ENCODE data around the gene SENP6.

The SENP6 gene

DNA sequence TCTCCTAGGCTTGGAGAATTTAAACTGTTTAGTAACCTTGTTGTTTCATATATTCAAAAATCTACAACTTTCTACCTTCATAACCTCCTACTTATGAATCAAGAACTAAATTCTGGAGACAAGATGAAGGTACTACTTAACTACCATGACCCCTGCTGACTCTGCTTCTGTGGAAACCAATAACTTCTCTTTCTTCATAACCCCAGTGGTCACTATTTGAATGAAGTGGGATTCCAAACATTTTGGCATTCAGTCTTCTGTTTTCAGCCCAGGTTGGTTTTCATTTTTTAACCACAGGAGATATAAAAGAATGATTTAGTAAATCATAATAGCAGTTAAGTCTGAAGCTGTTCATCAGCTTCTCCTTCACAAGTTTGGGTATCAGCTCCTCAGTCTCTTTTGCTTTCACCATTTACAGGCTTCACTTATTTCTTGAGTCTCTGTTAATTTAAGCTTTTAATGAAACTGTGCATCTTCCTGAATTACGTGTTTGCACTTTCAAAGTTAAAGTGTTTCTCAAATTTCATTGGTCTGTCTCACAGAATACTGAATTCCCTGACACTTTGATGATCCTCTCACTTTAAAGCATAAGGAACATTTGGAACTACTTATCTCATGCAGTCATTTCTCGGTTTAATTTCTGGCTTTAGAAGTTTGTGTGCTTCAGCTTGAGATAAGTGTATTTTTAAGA, 9.5 kb downstream of the SENP6 start:
- no peak overlapping the region for H3K27ac ChIP-seq (ENCODE audit: low read depth, low read length)
- no peak overlapping the region for H3K4me3 ChIP-seq (ENCODE audit: low read length)
- no peaks in the 10 kb centered on the region for H3K36me3 ChIP-seq (ENCODE audit: control insufficient read depth, insufficient read depth, low read length)
- H3K4me1 ChIP-seq (ENCODE audit: control insufficient read depth, insufficient read depth, low read length): peaks cover 18% of the 10 kb centered on the region
- H3K27me3 ChIP-seq (ENCODE audit: control insufficient read depth, insufficient read depth, low read length): no peaks in the 10 kb centered on the region
- H3K9ac ChIP-seq (ENCODE audit: low read length): no peak overlapping the region

DNA sequence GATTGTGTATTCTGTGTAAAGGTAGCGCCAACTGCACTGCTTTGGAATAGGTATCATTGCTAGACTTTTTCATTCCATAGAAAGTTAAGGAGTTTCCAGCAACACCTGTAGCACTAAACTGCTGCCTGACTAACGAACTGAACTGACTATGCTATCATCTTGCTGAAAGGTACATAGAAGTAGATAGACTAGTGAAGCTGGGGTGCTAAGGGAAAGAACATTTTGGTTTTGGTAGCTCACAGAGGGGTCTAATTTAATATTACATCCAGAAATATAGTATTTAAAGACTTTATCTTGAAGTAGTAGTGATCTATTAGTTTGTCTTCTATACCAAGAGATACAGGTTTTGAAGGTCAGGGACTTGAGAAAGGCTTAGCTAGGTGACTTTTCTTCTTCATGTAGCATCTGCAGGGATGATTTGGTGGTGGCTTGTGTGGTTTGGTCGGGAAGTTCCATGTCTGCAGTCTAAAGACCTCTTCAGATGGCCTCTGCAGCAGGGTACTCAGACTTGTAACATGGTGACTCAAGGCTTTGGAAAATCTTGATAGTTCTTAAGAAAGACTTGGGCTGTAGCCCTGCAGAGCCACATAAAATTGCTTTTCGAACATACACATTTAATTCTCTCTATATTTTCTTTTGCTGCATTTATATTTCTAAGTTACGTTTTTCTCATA, 10.2 kb downstream of the SENP6 start:
- no peak overlapping the region for H3K27ac ChIP-seq (ENCODE audit: low read depth, low read length)
- no peaks in the 10 kb centered on the region for H3K36me3 ChIP-seq (ENCODE audit: control insufficient read depth, insufficient read depth, low read length)
- H3K9ac ChIP-seq (ENCODE audit: low read length): no peak overlapping the region
- peaks cover 16% of the 10 kb centered on the region for H3K4me1 ChIP-seq (ENCODE audit: control insufficient read depth, insufficient read depth, low read length)
- H3K27me3 ChIP-seq (ENCODE audit: control insufficient read depth, insufficient read depth, low read length): no peaks in the 10 kb centered on the region
- H3K4me3 ChIP-seq (ENCODE audit: low read length): no peak overlapping the region

DNA sequence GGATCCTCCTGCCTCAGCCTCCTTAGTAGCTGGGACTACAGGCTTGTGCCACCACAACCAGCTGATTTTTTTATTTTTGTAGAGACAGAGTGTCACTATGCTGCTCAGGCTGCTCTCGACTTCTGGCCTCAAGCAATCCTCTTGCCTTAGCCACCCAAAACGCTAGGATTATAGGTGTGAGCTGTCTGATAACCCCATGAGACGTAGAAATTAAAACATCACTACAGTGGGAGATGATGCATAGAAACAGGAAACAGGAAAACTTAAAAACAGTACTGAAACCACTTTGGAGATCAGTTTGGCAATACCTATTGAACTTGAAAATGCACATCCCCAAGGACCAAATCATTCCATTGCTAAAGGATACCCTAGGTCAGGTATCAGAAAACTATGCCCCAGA, 10.8 kb downstream of the SENP6 start:
- peak overlapping the region; percentile 12 for H3K4me3 ChIP-seq (ENCODE audit: low read length)
- H3K9ac ChIP-seq (ENCODE audit: low read length): no peak overlapping the region
- no peaks in the 10 kb centered on the region for H3K36me3 ChIP-seq (ENCODE audit: control insufficient read depth, insufficient read depth, low read length)
- peaks cover 14% of the 10 kb centered on the region for H3K4me1 ChIP-seq (ENCODE audit: control insufficient read depth, insufficient read depth, low read length)
- H3K27ac ChIP-seq (ENCODE audit: low read depth, low read length): peak overlapping the region; percentile 48
- no peaks in the 10 kb centered on the region for H3K27me3 ChIP-seq (ENCODE audit: control insufficient read depth, insufficient read depth, low read length)

DNA sequence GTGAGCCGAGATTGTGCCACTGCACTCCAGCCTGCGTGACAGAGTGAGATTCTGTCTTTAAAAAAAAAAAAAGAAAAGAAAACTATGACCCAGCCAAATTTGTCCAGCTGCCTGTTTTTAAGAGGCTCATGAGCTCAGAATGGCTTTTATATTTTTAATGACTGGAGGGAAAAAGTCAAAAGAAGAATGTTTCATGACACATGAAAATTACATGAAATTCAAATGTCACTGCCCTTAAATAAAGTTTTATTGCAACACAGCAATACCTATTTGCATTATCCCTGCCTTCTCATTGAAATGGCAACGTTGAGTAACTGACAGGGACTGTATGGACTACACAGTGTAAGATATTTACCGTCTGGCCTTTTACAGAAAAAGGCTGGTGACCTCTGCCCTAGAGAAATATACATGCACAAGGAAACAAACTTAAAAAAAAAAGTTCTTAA, 11.4 kb downstream of the SENP6 start:
- Histone ChIP-seq H3K4me1 (ENCODE audit: control insufficient read depth, insufficient read depth, low read length) (peaks cover 14% of the 10 kb centered on the region), H3K4me3 (ENCODE audit: low read length) (peak overlapping the region; percentile 24), H3K36me3 (ENCODE audit: control insufficient read depth, insufficient read depth, low read length) (no peaks in the 10 kb centered on the region), H3K9ac (ENCODE audit: low read length) (no peak overlapping the region), H3K27ac (ENCODE audit: low read depth, low read length) (peak overlapping the region; percentile 48), H3K27me3 (ENCODE audit: control insufficient read depth, insufficient read depth, low read length) (no peaks in the 10 kb centered on the region)

DNA sequence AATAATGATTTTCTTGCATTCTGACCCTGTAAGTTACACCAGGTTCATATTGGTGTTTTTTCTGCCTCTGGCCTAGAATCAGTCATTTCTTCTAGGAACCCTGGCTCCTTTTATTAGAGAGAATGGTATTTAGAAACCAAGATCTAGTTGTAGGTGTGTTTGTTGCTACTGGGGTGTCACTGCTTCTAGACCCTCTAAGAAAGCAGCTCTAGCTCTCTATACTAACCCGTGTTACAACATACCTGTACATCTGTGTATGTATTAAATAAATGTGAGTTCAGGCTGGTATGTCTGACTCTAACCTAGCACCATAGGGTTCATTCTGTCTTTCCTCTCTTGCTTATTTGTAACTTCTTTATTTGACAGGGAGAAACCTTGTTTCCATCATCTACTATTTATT, 16.8 kb downstream of the SENP6 start:
- no peak overlapping the region for H3K27ac ChIP-seq (ENCODE audit: low read depth, low read length)

DNA sequence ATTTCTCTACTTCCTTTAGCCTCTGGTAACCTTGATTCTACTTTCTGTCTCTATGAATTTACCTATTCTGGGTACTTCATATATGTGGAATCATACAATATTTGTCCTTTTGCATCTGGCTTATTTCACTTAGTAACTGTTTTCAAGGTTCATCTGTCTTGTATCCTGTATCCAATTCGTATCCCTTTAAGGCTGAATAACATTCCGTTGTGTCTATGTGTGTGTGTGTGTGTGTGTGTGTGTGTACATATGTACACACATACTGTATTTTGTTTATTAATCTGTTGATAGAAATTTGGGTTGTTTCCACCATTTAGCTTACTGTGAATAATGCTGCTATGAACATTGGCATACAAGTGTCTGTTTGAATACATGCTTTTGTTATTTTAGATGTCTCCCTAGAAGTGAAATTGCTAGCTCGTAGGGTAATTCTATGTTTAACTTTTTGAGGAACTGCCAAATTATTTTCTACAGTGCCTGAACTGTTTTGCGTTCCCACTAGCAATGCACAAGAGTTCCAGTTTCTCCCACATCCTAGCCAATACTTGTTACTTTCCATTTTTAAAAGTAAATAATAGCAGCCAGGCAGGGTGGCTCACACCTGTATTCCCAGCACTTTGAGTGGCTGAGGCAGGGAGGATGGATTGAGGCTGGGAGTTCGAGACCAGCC, 17.7 kb downstream of the SENP6 start:
- Histone ChIP-seq H3K27me3 (ENCODE audit: control insufficient read depth, insufficient read depth, low read length) (no peaks in the 10 kb centered on the region), H3K4me1 (ENCODE audit: control insufficient read depth, insufficient read depth, low read length) (peaks cover 18% of the 10 kb centered on the region), H3K9ac (ENCODE audit: low read length) (no peak overlapping the region), H3K27ac (ENCODE audit: low read depth, low read length) (peak overlapping the region; percentile 71), H3K36me3 (ENCODE audit: control insufficient read depth, insufficient read depth, low read length) (no peaks in the 10 kb centered on the region), H3K4me3 (ENCODE audit: low read length) (peak overlapping the region; percentile 21)

More for the DNA sequence above, 16.8 kb downstream of the SENP6 start:
- H3K9ac ChIP-seq (ENCODE audit: low read length): no peak overlapping the region
- H3K27me3 ChIP-seq (ENCODE audit: control insufficient read depth, insufficient read depth, low read length): no peaks in the 10 kb centered on the region
- H3K36me3 ChIP-seq (ENCODE audit: control insufficient read depth, insufficient read depth, low read length): no peaks in the 10 kb centered on the region
- H3K4me1 ChIP-seq (ENCODE audit: control insufficient read depth, insufficient read depth, low read length): peaks cover 18% of the 10 kb centered on the region
- H3K4me3 ChIP-seq (ENCODE audit: low read length): no peak overlapping the region

DNA sequence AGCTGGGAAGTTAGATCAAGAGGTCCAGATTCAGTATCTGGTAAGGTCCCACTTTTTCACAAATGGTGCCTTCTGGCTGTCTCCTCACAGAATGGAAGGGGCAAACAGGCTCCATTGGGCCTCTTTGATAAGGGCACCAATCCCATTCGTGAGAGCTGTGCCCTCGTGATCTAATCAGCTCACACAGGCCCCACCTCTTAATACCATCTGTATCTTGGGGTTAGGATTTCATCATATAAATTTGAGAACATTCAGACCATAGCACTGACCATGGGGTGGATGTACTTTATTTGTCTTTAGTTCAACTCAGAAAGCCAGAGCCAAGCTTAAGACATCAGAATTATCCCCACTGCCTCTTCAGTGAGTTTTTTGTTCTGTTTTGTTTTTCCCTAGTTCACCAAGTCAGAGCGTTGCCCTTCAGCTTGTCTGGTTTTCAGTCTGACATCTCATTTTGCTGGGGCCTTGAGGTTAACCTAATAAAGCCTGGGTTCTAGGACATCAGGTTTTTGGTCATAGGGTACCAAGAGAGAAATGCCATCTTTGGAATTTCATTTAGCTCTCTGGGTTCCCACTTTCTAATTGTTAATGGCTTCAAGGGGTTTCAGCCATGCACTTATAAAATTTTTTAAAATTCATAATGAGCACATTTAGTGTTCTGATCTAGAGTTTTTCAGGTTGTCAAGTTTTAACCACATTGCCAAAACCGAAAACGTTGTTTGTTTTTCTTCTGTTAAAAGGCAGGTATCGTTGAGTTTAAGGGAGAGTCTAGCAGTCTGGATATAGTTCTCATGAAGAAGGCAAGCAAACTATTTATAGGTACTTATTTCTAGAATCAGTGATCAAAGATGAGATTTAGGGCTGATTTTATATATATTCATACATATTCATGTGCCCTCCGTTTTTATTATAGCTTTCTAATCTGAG, 19.0 kb downstream of the SENP6 start:
- Histone ChIP-seq H3K27ac (ENCODE audit: low read depth, low read length) (peak overlapping the region; percentile 71), H3K27me3 (ENCODE audit: control insufficient read depth, insufficient read depth, low read length) (no peaks in the 10 kb centered on the region), H3K9ac (ENCODE audit: low read length) (no peak overlapping the region), H3K36me3 (ENCODE audit: control insufficient read depth, insufficient read depth, low read length) (no peaks in the 10 kb centered on the region), H3K4me1 (ENCODE audit: control insufficient read depth, insufficient read depth, low read length) (peaks cover 18% of the 10 kb centered on the region), H3K4me3 (ENCODE audit: low read length) (no peak overlapping the region)

DNA sequence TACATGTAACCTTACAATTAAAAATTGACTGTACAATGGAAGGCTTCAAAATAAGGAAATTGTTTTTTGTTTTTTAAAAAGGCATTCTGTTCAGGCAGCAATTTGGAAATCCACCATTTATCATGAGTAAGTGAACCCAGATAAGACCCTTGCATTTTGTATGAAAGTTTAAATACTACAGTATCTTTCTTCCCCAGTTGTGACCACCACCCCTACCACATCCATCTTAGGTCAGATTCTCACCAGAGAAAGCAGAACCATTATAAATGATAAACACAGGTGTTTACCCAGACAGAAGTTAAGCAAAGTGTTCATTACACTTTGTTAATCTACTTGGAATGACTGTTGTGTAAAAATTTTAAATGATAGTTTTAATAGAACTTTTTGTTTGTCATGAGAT, 20.2 kb downstream of the SENP6 start:
- Histone ChIP-seq H3K4me3 (ENCODE audit: low read length) (no peak overlapping the region), H3K4me1 (ENCODE audit: control insufficient read depth, insufficient read depth, low read length) (peaks cover 18% of the 10 kb centered on the region), H3K27ac (ENCODE audit: low read depth, low read length) (no peak overlapping the region)

DNA sequence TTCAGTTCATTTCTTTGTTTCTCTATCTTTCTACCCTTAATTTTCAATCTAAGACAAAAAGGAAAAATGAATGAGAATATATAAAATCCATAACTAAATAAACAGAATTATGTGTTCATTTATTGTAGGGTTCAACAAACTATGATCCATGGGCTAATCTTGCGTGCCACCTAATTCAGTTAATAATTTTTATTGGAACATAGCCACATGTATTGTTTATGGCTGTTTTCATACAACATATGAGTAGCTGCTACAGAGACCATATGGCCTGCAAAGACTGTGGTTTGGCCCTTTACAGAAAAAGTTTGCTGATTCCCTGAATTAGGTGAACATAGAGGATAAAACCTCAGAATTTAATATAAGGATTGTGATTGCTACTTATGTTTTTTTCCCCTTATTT, 21.8 kb downstream of the SENP6 start:
- no peak overlapping the region for H3K27ac ChIP-seq (ENCODE audit: low read depth, low read length)
- no peak overlapping the region for H3K9ac ChIP-seq (ENCODE audit: low read length)
- H3K27me3 ChIP-seq (ENCODE audit: control insufficient read depth, insufficient read depth, low read length): no peaks in the 10 kb centered on the region
- H3K4me1 ChIP-seq (ENCODE audit: control insufficient read depth, insufficient read depth, low read length): peaks cover 18% of the 10 kb centered on the region
- H3K4me3 ChIP-seq (ENCODE audit: low read length): no peak overlapping the region
- H3K36me3 ChIP-seq (ENCODE audit: control insufficient read depth, insufficient read depth, low read length): peaks cover 3% of the 10 kb centered on the region

More for the DNA sequence above, 20.2 kb downstream of the SENP6 start:
- no peaks in the 10 kb centered on the region for H3K27me3 ChIP-seq (ENCODE audit: control insufficient read depth, insufficient read depth, low read length)
- H3K36me3 ChIP-seq (ENCODE audit: control insufficient read depth, insufficient read depth, low read length): no peaks in the 10 kb centered on the region
- H3K9ac ChIP-seq (ENCODE audit: low read length): no peak overlapping the region

DNA sequence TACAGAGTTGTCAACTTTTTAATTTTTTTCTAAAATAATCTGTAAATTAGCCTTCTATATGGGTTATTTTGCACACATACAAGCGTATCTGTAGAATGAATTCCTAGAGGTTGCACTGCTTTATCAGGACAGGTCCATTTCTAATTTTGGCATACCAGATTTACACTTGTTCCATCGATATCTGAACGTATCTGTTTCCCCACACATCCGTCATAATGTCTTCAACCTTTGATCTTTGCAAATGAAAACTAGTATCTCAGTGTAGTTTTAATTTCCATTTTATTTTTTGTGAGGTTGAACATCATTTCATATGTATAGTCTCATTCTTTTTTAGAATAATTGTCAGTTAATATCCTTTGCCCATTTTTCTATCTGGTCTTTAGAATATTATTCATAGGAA, 22.7 kb downstream of the SENP6 start:
- H3K4me1 ChIP-seq (ENCODE audit: control insufficient read depth, insufficient read depth, low read length): peaks cover 18% of the 10 kb centered on the region
- no peak overlapping the region for H3K9ac ChIP-seq (ENCODE audit: low read length)
- H3K27ac ChIP-seq (ENCODE audit: low read depth, low read length): no peak overlapping the region
- H3K27me3 ChIP-seq (ENCODE audit: control insufficient read depth, insufficient read depth, low read length): no peaks in the 10 kb centered on the region
- H3K36me3 ChIP-seq (ENCODE audit: control insufficient read depth, insufficient read depth, low read length): peaks cover 3% of the 10 kb centered on the region
- no peak overlapping the region for H3K4me3 ChIP-seq (ENCODE audit: low read length)

DNA sequence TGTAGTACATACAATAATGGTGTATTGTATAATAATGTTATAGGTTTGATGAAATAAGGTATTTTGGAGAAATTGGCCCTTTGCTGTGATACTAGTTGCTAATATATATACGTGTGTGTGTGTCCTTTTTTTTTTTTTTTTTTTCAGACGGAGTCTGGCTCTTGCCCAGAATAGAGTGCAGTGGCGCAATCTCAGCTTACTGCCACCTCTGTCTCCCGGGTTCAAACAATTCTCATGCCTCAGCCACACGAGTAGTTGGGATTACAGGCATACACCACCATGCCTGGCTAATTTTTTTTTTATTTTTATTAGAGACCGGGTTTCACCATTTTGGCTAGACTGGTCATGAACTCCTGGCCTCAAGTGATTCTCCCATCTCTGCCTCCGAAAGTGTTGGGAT, 23.3 kb downstream of the SENP6 start:
- Histone ChIP-seq H3K27me3 (ENCODE audit: control insufficient read depth, insufficient read depth, low read length) (no peaks in the 10 kb centered on the region), H3K9ac (ENCODE audit: low read length) (no peak overlapping the region), H3K4me1 (ENCODE audit: control insufficient read depth, insufficient read depth, low read length) (peaks cover 13% of the 10 kb centered on the region), H3K36me3 (ENCODE audit: control insufficient read depth, insufficient read depth, low read length) (peaks cover 3% of the 10 kb centered on the region), H3K4me3 (ENCODE audit: low read length) (no peak overlapping the region), H3K27ac (ENCODE audit: low read depth, low read length) (no peak overlapping the region)

DNA sequence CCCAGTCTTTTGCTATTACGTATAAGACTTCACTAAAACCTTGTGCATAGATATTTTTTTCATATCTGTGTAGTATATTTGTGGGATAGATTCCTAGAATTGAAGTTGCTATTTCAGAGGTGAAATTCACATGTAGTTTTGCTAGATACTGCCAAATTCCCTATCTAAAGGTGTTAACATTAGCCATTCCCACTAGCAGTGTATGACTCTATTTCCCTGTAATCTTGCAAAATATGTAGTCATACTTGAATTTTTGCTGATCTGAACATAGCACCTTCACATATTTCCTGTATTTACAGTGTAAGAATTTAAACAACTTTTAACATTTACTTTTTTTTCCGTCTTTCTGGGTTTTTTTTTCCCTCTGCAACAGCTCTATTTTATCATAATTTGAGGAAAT, 24.9 kb downstream of the SENP6 start:
- H3K9ac ChIP-seq (ENCODE audit: low read length): no peak overlapping the region
- peaks cover 3% of the 10 kb centered on the region for H3K36me3 ChIP-seq (ENCODE audit: control insufficient read depth, insufficient read depth, low read length)
- H3K27me3 ChIP-seq (ENCODE audit: control insufficient read depth, insufficient read depth, low read length): no peaks in the 10 kb centered on the region
- no peak overlapping the region for H3K4me3 ChIP-seq (ENCODE audit: low read length)
- no peaks in the 10 kb centered on the region for H3K4me1 ChIP-seq (ENCODE audit: control insufficient read depth, insufficient read depth, low read length)
- no peak overlapping the region for H3K27ac ChIP-seq (ENCODE audit: low read depth, low read length)

Data from rectal smooth muscle tissue (tissue), 1 donor.